Measurements from ENCODE around the gene CFAP74.

DNA sequence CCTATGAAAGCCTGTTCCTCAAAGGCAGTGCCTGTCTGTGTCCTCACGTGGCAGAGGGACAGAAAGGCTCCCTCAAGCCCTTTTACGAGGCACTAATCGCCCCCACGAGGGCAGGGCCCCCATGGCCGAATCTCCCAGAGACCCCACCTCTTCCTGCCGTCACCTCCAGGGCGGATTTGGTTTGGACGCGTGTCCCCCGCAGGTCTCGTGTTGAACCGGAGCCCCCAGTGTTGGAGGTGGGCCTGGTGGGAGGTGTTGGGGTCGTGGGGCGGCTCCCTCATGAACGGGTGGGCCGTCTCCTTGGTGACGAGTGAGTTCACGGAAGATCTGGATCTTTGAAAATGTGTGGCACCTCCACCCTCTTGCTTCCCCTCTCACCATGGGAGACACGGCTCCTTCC lies 27.6 kb downstream of the CFAP74 start:
- no peak for TF ChIP-seq POLR2A (IDR thresholded peaks at IDR 0.05; ENCODE audit: low read length)
- no peak for TF ChIP-seq GATA1 (IDR thresholded peaks at IDR 0.05; ENCODE audit: low read depth, low read length)

All from erythroblast (primary cell).